Activated CD8-positive, alpha-beta memory T cell treated with anti-CD3 and anti-CD28 coated beads for 48 hours (primary cell): ENCODE data around the gene MAGEB18.

ENCODE experiments used
- DNase-seq, 3 experiments: peaks; one replicate each; pipeline ENCODE4 v3.0.0-alpha.2; 2020; ENCODE audit warnings: low read depth in 2 of 3, low spot score in 2 of 3

Gene MAGEB18

DNA sequence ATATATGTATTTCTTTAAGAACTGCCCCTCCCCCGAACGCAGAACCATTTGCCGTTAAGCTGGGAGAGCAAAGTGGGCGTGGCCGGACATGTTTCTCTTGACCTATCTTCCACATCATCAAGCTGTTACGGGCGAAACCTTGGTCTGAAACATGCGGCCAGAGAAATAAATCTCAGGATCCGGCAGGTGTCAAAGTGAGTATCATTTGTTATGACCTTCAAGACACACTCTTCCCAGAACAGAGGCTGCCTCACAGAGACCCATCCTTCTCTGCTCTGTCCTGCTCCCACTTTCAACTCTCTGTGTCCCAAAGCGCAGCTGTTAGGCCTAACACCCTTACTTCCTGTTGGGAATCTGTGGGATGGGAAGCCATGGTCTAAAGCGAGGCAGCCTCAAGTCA lies at the start of gene MAGEB18:
TSS of gene MAGEB18 (plus strand) at position 70 of the 400 bp plus-strand sequence. CDS start 643 bp downstream, outside the sequence.
- DNase-seq, result no peak

DNA sequence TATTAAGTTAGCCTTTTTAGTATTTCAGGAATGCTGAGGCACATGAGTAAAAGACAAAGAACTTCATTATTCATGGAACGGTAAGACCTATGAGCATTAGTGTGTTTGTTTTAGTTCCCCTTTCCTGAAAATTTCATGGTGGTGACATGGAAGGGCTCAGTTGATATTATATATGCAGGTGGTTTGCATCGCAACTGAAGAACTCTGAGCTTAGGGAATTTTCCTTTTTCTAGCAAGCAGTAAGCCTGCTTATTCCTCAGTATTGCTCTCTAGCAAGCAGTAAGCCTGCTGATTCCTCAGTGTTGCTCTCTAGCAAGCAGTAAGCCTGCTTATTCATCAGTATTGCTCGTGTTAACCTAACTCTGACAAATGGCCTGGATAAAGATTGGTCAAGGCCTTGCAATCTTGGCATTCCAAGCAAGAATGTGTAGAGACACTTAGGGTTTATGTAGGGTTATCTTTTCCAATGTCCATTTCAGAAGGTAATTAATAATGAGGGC lies 37.7 kb upstream of the MAGEB18 start:
- DNase-seq, result no peak

DNA sequence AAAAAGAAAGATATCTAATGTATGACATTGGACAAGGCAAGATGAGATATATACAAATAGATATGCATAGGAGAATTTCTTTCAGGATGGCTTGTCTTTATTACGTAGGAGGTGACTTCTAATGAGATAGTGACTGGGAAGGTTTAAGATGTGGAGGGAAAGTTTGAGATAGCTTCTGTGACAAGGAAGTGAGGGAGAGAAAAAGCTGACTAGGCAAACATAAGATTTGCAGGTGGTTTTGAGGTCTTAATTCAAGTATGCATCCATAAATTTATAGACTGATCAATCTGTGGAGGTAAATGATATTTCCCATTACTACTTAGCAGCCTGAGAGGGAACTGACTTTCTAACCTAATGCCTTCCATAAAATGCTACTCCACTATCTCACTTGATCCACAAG lies 29.0 kb upstream of the MAGEB18 start:
- no peak for DNase-seq

DNA sequence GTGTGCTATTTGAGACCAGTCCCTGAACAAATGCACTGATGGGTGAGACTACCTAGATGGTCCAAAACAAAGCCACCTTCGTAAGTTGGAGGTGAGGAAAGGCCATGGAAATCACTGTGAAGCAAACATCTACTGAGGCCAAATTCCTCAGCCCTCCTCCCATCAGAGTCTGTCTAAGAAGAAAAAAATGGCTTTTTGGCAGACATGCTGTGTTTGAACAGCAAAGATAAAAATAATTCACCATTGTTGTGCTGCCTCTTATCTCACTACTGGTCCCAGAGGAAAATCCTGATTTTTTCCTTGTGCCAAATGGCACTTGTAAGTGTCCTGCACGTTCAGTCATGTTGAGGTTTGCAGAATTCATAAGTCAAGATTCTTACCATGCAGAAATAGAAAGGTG lies 7.9 kb downstream of the MAGEB18 start:
- no peak for DNase-seq

DNA sequence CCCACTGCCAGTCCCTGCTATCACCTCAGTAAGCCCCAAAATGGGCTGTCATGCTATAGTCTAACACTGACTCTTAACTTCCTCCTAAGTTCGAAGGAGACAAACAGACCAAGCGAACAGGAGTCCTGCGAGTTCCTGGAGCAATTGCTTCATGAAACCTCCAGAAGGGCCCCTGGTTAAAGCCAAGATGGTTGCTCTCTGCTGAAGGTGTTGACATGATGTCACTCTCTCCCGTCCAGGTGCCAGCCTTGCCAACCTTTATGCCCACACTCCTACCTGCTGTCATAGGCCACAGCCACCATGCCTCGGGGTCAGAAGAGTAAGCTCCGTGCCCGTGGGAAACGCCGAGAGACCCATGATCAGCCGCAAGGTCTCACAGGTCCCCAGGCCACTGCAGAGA lies 22.2 kb downstream of the MAGEB18 start, which contains the start of gene MAGEB6B:
TSS of gene MAGEB6B (plus strand) at position 301 of the 400 bp plus-strand sequence. CDS start at position 301, 0 bp downstream.
- no peak for DNase-seq
